Endodermal cell (in vitro differentiated cells): ENCODE measurements around the gene RAPGEF4. TPM values are rescaled to one million over a fixed set of nuclear protein-coding genes. Genes with fewer than 3 reads are reported as not detected.

Experiments
- DNase-seq: peaks from one replicate; pipeline ENCODE4 v3.0.0-alpha.2; 2017
- H3K27ac ChIP-seq: 2 replicates; pipeline ENCODE4 v1.5.1; 2013; ENCODE audit warnings: mild to moderate bottlenecking, low read depth, low read length, moderate library complexity
- H3K27me3 ChIP-seq: 2 replicates; pipeline ENCODE4 v1.6.1; 2013; ENCODE audit warnings: mild to moderate bottlenecking, low read length, moderate library complexity; ENCODE audit not compliant: insufficient read depth, control insufficient read depth, poor library complexity, severe bottlenecking
- H3K36me3 ChIP-seq: 2 replicates; pipeline ENCODE4 v1.7.0; 2013; ENCODE audit warnings: mild to moderate bottlenecking, low read length, moderate library complexity; ENCODE audit not compliant: control insufficient read depth, insufficient read depth
- H3K4me1 ChIP-seq: one replicate; pipeline ENCODE4 v1.7.0; 2013; ENCODE audit warnings: low read length; ENCODE audit not compliant: control insufficient read depth, insufficient read depth
- H3K4me3 ChIP-seq: 2 replicates; pipeline ENCODE4 v1.5.1; 2013; ENCODE audit warnings: mild to moderate bottlenecking, low read length, moderate library complexity
- H3K9ac ChIP-seq: 2 replicates; pipeline ENCODE4 v1.6.1; 2013; ENCODE audit warnings: mild to moderate bottlenecking, low read length, moderate library complexity; ENCODE audit not compliant: poor library complexity, severe bottlenecking; ENCODE audit errors: extremely low read depth
- H3K9me3 ChIP-seq: 2 replicates; pipeline ENCODE4 v1.6.1; 2013; ENCODE audit warnings: mild to moderate bottlenecking, low read length, moderate library complexity; ENCODE audit not compliant: control insufficient read depth
- H3K27ac Mint-ChIP-seq: 2 replicates; pipeline ENCODE4 v1.8.0; 2020; ENCODE audit warnings: mixed read lengths
- H3K27me3 Mint-ChIP-seq: 2 replicates; pipeline ENCODE4 v1.8.0; 2021; ENCODE audit warnings: mild to moderate bottlenecking, mixed read lengths; ENCODE audit not compliant: insufficient read depth
- H3K36me3 Mint-ChIP-seq: 2 replicates; pipeline ENCODE4 v1.8.0; 2020; ENCODE audit warnings: low read depth, mixed read lengths
- H3K4me1 Mint-ChIP-seq: 2 replicates; pipeline ENCODE4 v1.8.0; 2020; ENCODE audit warnings: mixed read lengths
- H3K4me3 Mint-ChIP-seq: 2 replicates; pipeline ENCODE4 v1.8.0; 2020; ENCODE audit warnings: mild to moderate bottlenecking, moderate library complexity, mixed read lengths
- H3K9me3 Mint-ChIP-seq: 2 replicates; pipeline ENCODE4 v1.8.0; 2020; ENCODE audit warnings: mild to moderate bottlenecking, mixed read lengths
- CTCF ChIP-seq: fragments of 200-600 bp; sonication (generic); conservative IDR thresholded peaks from 2 replicates; pipeline ENCODE4 v1.5.0; 2021; ENCODE audit warnings: antibody characterized with exemption, mild to moderate bottlenecking
- WGBS, 2 experiments: methylation state at CpG; one replicate each; pipeline versions ENCODE4 v1.1.5 to v1.1.7; 2013; ENCODE audit warnings: missing lambda C conversion rate in 2 of 2, mixed read lengths in 1 of 2; ENCODE audit not compliant: insufficient coverage in 1 of 2, insufficient read length in 1 of 2; 5-methylcytosine and 5-hydroxymethylcytosine counted together
- total RNA-seq, 2 donors: library from RNA; stranded (reverse); fragmentation: NEBNext Ultra II Directional in 1 of 2; extraction: Animal tissue kit (Norgen Biotek cat#: 25700) in 1 of 2; gene quantifications; 2 replicates in 1 of 2; 3 replicates in 1 of 2; pipeline ENCODE4 v1.2.1, GENCODE V29; 2021

The RAPGEF4 gene
- total RNA-seq, 2 donors from 2014 or later: 0.77 to 0.88 TPM

DNA sequence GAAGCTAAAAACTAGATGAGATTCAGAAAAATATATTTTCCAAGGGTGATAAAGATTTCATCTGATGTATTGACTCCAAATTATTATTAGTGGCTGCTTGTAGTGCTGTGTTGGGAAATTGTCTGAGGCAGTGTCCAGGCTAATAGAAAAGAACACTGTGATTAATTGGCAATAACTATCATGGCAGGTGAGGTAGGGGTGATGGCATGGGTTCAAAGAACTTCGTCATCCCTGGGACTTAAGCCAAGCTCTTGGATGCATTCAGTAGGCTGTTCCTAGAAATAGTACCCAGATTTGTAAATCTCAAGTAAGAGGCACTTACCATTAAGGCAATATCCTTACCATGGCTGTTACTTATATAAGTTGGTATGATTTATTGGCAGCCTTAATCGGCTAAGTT lies 13.2 kb upstream of the RAPGEF4 start:
- H3K36me3 Mint-ChIP-seq: no peaks in the 10 kb centered on the region
- H3K4me3 Mint-ChIP-seq: no peak overlapping the region
- no peaks in the 10 kb centered on the region for H3K9me3 Mint-ChIP-seq
- DNase-seq: no peak
- Histone ChIP-seq H3K9ac (no peak overlapping the region), H3K4me3 (no peak overlapping the region), H3K27ac (no peak overlapping the region), H3K4me1 (no peaks in the 10 kb centered on the region), H3K36me3 (no peaks in the 10 kb centered on the region), H3K9me3 (no peaks in the 10 kb centered on the region), H3K27me3 (no peaks in the 10 kb centered on the region)
- 90 to 92% methylated on average over 1 to 2 of the region's 2 CpGs for WGBS, 2 experiments
- peaks cover 2% of the 10 kb centered on the region for H3K27me3 Mint-ChIP-seq
- no peak for TF ChIP-seq CTCF
- peaks cover 6% of the 10 kb centered on the region for H3K4me1 Mint-ChIP-seq
- no peak overlapping the region for H3K27ac Mint-ChIP-seq

- no peaks in the 10 kb centered on the region for H3K9me3 Mint-ChIP-seq
- H3K4me1 Mint-ChIP-seq: peaks cover 6% of the 10 kb centered on the region
- Histone ChIP-seq H3K4me1 (no peaks in the 10 kb centered on the region), H3K27me3 (no peaks in the 10 kb centered on the region), H3K9ac (no peak overlapping the region), H3K4me3 (no peak overlapping the region), H3K9me3 (no peaks in the 10 kb centered on the region), H3K36me3 (no peaks in the 10 kb centered on the region), H3K27ac (no peak overlapping the region)
- H3K27ac Mint-ChIP-seq: no peak overlapping the region
- no peak for TF ChIP-seq CTCF
- H3K36me3 Mint-ChIP-seq: no peaks in the 10 kb centered on the region
- H3K4me3 Mint-ChIP-seq: no peak overlapping the region
- peaks cover 2% of the 10 kb centered on the region for H3K27me3 Mint-ChIP-seq
- no peak for DNase-seq
Observed at GRCh38 chr2:172723286-172723685, 12.4 kb upstream of the RAPGEF4 start.

- Histone ChIP-seq H3K27me3 (no peaks in the 10 kb centered on the region), H3K4me1 (no peaks in the 10 kb centered on the region), H3K36me3 (no peaks in the 10 kb centered on the region), H3K4me3 (no peak overlapping the region), H3K9ac (no peak overlapping the region), H3K9me3 (no peaks in the 10 kb centered on the region), H3K27ac (no peak overlapping the region)
- Mint-ChIP-seq H3K4me1 (peaks cover 6% of the 10 kb centered on the region), H3K9me3 (no peaks in the 10 kb centered on the region), H3K36me3 (no peaks in the 10 kb centered on the region), H3K27ac (no peak overlapping the region), H3K27me3 (peaks cover 2% of the 10 kb centered on the region), H3K4me3 (no peak overlapping the region)
- DNase-seq: no peak
- WGBS, 2 experiments: 92 to 100% methylated on average over 2 to 4 of the region's 4 CpGs
- no peak for TF ChIP-seq CTCF
Observed at GRCh38 chr2:172724724-172725123, 10.9 kb upstream of the RAPGEF4 start.
